ENCODE data around the gene LRRC61. TPM values are rescaled to one million over a fixed set of nuclear protein-coding genes. Genes with fewer than 3 reads are reported as not detected.
"Not testable (repeated sequence)": the region's sequence is repeated elsewhere in the genome, so short reads cannot be mapped to it uniquely, and the experiment has no call there.

LRRC61 gene
- polyA plus RNA-seq, 1 of the 3 experiments (the other 2 are of a cell fraction): 0.99 TPM

GRCh38 chr7:150295614-150296013 is 27.5 kb upstream of the LRRC61 start:
- H3F3A ChIP-seq (replicated peaks; ENCODE audit: insufficient read depth); H3K27me3 ChIP-seq (ENCODE audit: insufficient read depth); H3K4me3 ChIP-seq (ENCODE audit: low read depth in 2 of 2, low read length in 1 of 2); POLR2A ChIA-PET; H3K36me3 ChIP-seq (replicated peaks in 1 of 2; ENCODE audit: control insufficient read depth in 1 of 2, insufficient read depth in 2 of 2, low read length in 1 of 2); H3K4me1 ChIP-seq (ENCODE audit: control insufficient read depth in 1 of 2, insufficient read depth in 2 of 2, low read depth in 1 of 2, low read length in 1 of 2); H4K20me1 ChIP-seq (ENCODE audit: insufficient read depth); H3K9me3 ChIP-seq; DNase-seq; H3K9me2 ChIP-seq; CTCF ChIA-PET; H3K27ac ChIP-seq (ENCODE audit: low read depth in 2 of 2, low read length in 1 of 2); H2AFZ ChIP-seq (ENCODE audit: low read depth); H3K9ac ChIP-seq; H3K4me2 ChIP-seq; H3K79me2 ChIP-seq (ENCODE audit: insufficient read depth): not testable (repeated sequence)
- WGBS (ENCODE audit: low lambda C conversion rate): 74% methylated on average over 3 of the region's 8 CpGs

GRCh38 chr7:150296802-150297201 is 26.4 kb upstream of the LRRC61 start:
- H3F3A ChIP-seq (replicated peaks; ENCODE audit: insufficient read depth); CTCF ChIA-PET; H3K9me3 ChIP-seq; DNase-seq; H3K79me2 ChIP-seq (ENCODE audit: insufficient read depth); H3K9ac ChIP-seq; H3K27ac ChIP-seq (ENCODE audit: low read depth in 2 of 2, low read length in 1 of 2); H3K4me2 ChIP-seq; H4K20me1 ChIP-seq (ENCODE audit: insufficient read depth); H3K4me1 ChIP-seq (ENCODE audit: control insufficient read depth in 1 of 2, insufficient read depth in 2 of 2, low read depth in 1 of 2, low read length in 1 of 2); H3K4me3 ChIP-seq (ENCODE audit: low read depth in 2 of 2, low read length in 1 of 2); H3K9me2 ChIP-seq; H3K27me3 ChIP-seq (ENCODE audit: insufficient read depth); H2AFZ ChIP-seq (ENCODE audit: low read depth); POLR2A ChIA-PET; H3K36me3 ChIP-seq (replicated peaks in 1 of 2; ENCODE audit: control insufficient read depth in 1 of 2, insufficient read depth in 2 of 2, low read length in 1 of 2): not testable (repeated sequence)
- WGBS (ENCODE audit: low lambda C conversion rate): 66% methylated on average over 9 of the region's 10 CpGs

GRCh38 chr7:150297978-150298377 is 25.2 kb upstream of the LRRC61 start:
- H3F3A ChIP-seq (replicated peaks; ENCODE audit: insufficient read depth); H3K9me3 ChIP-seq; DNase-seq; H3K27me3 ChIP-seq (ENCODE audit: insufficient read depth); H3K36me3 ChIP-seq (replicated peaks in 1 of 2; ENCODE audit: control insufficient read depth in 1 of 2, insufficient read depth in 2 of 2, low read length in 1 of 2); POLR2A ChIA-PET; H3K4me3 ChIP-seq (ENCODE audit: low read depth in 2 of 2, low read length in 1 of 2); H2AFZ ChIP-seq (ENCODE audit: low read depth); H3K9ac ChIP-seq; H3K9me2 ChIP-seq; H3K4me1 ChIP-seq (ENCODE audit: control insufficient read depth in 1 of 2, insufficient read depth in 2 of 2, low read depth in 1 of 2, low read length in 1 of 2); H3K4me2 ChIP-seq; H3K27ac ChIP-seq (ENCODE audit: low read depth in 2 of 2, low read length in 1 of 2); H4K20me1 ChIP-seq (ENCODE audit: insufficient read depth); H3K79me2 ChIP-seq (ENCODE audit: insufficient read depth); CTCF ChIA-PET: not testable (repeated sequence)

GRCh38 chr7:150302908-150303310 is 20.2 kb upstream of the LRRC61 start:
- DNase-seq; H3K36me3 ChIP-seq (replicated peaks in 1 of 2; ENCODE audit: control insufficient read depth in 1 of 2, insufficient read depth in 2 of 2, low read length in 1 of 2); H3F3A ChIP-seq (replicated peaks; ENCODE audit: insufficient read depth); H3K4me2 ChIP-seq; H3K4me3 ChIP-seq (ENCODE audit: low read depth in 2 of 2, low read length in 1 of 2); H3K4me1 ChIP-seq (ENCODE audit: control insufficient read depth in 1 of 2, insufficient read depth in 2 of 2, low read depth in 1 of 2, low read length in 1 of 2); H3K9me3 ChIP-seq; H3K9ac ChIP-seq; CTCF ChIA-PET; H3K27me3 ChIP-seq (ENCODE audit: insufficient read depth); H3K27ac ChIP-seq (ENCODE audit: low read depth in 2 of 2, low read length in 1 of 2); H2AFZ ChIP-seq (ENCODE audit: low read depth); H3K9me2 ChIP-seq; H4K20me1 ChIP-seq (ENCODE audit: insufficient read depth); H3K79me2 ChIP-seq (ENCODE audit: insufficient read depth); POLR2A ChIA-PET: not testable (repeated sequence)
- WGBS (ENCODE audit: low lambda C conversion rate): 43% methylated on average over 1 of the region's 1 CpG
- TF ChIP-seq PBX3 (IDR thresholded peaks at IDR 0.05): peak; percentile 31; the same call in 1 of the 2 replicates

- H3K4me1 ChIP-seq (ENCODE audit: control insufficient read depth in 1 of 2, insufficient read depth in 2 of 2, low read depth in 1 of 2, low read length in 1 of 2); H3K36me3 ChIP-seq (replicated peaks in 1 of 2; ENCODE audit: control insufficient read depth in 1 of 2, insufficient read depth in 2 of 2, low read length in 1 of 2); POLR2A ChIA-PET; H4K20me1 ChIP-seq (ENCODE audit: insufficient read depth); DNase-seq; H3K27me3 ChIP-seq (ENCODE audit: insufficient read depth); H3K79me2 ChIP-seq (ENCODE audit: insufficient read depth); H3K4me3 ChIP-seq (ENCODE audit: low read depth in 2 of 2, low read length in 1 of 2); CTCF ChIA-PET; H3K9me2 ChIP-seq; H3K9me3 ChIP-seq; H3K27ac ChIP-seq (ENCODE audit: low read depth in 2 of 2, low read length in 1 of 2); H3K9ac ChIP-seq; H3F3A ChIP-seq (replicated peaks; ENCODE audit: insufficient read depth); H2AFZ ChIP-seq (ENCODE audit: low read depth); H3K4me2 ChIP-seq: not testable (repeated sequence)
- 67% methylated on average over 8 of the region's 8 CpGs for WGBS (ENCODE audit: low lambda C conversion rate)
Measured at GRCh38 chr7:150304499-150305258, 18.5 kb upstream of the LRRC61 start.

GRCh38 chr7:150305259-150305902 is 17.8 kb upstream of the LRRC61 start:
- H3K4me1 ChIP-seq (ENCODE audit: control insufficient read depth in 1 of 2, insufficient read depth in 2 of 2, low read depth in 1 of 2, low read length in 1 of 2); H4K20me1 ChIP-seq (ENCODE audit: insufficient read depth); CTCF ChIA-PET; H3K9me2 ChIP-seq; H2AFZ ChIP-seq (ENCODE audit: low read depth); H3F3A ChIP-seq (replicated peaks; ENCODE audit: insufficient read depth); H3K4me3 ChIP-seq (ENCODE audit: low read depth in 2 of 2, low read length in 1 of 2); DNase-seq; H3K9me3 ChIP-seq; H3K36me3 ChIP-seq (replicated peaks in 1 of 2; ENCODE audit: control insufficient read depth in 1 of 2, insufficient read depth in 2 of 2, low read length in 1 of 2); H3K27ac ChIP-seq (ENCODE audit: low read depth in 2 of 2, low read length in 1 of 2); POLR2A ChIA-PET; H3K4me2 ChIP-seq; H3K9ac ChIP-seq; H3K27me3 ChIP-seq (ENCODE audit: insufficient read depth); H3K79me2 ChIP-seq (ENCODE audit: insufficient read depth): not testable (repeated sequence)
- 63% methylated on average over 11 of the region's 11 CpGs for WGBS (ENCODE audit: low lambda C conversion rate)
